ENCODE results near the gene CYB5D1.

Gene CYB5D1

DNA sequence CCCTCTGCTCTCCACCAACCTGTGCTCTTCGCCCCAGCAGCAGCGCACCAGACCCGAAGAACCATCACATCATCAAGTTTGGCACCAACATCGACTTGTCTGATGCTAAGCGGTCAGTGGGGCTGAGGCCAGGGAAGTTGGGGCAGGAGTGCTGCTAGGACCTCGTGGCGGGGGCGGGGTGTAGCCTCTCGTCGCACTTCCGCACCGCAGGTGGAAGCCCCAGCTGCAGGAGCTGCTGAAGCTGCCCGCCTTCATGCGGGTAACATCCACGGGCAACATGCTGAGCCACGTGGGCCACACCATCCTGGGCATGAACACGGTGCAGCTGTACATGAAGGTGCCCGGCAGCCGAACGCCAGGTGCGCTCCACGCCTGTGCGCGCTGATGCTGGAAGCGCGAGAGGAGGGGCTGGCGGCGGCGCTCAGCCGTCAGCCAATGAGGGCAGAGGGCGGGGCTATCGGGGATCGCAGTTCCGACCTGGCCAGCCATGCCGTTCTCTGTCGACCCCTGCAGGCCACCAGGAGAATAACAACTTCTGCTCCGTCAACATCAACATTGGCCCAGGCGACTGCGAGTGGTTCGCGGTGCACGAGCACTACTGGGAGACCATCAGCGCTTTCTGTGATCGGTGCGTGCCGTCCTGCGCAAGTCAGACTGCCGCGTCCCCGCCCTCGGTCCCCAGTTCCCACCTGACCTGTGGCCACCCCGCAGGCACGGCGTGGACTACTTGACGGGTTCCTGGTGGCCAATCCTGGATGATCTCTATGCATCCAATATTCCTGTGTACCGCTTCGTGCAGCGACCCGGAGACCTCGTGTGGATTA lies 6.2 kb upstream of the CYB5D1 start:
- Histone ChIP-seq H3K4me2 (ENCODE audit: low read length) (no peak overlapping the region), H3K4me3 (ENCODE audit: low read depth, low read length) (no peak overlapping the region), H3K14ac (ENCODE audit: low read length) (no peak overlapping the region), H4K8ac (ENCODE audit: low read depth, low read length) (no peak overlapping the region), H3K27me3 (ENCODE audit: insufficient read depth, low read length) (no peaks in the 10 kb centered on the region), H3K79me2 (ENCODE audit: control insufficient read depth, insufficient read depth, low read length, poor library complexity) (no peaks in the 10 kb centered on the region), H2BK120ac (ENCODE audit: insufficient read depth, low read length, poor library complexity) (no peak overlapping the region), H3K4me1 (ENCODE audit: control insufficient read depth in 1 of 2, insufficient read depth in 2 of 2, low read length in 2 of 2) (peaks cover 16 to 30% of the 10 kb centered on the region in 2 experiments), H2AFZ (ENCODE audit: insufficient read depth, low read length, poor library complexity) (no peak overlapping the region), H3K4ac (ENCODE audit: low read depth, low read length) (no peak overlapping the region), H4K12ac (ENCODE audit: low read depth, low read length) (no peak overlapping the region), H3K9me3 (ENCODE audit: insufficient read depth, low read depth, low read length) (peaks cover 4% of the 10 kb centered on the region), H3K18ac (ENCODE audit: low read length) (no peak overlapping the region), H2AK5ac (ENCODE audit: low read length) (no peak overlapping the region), H2BK12ac (ENCODE audit: low read length) (no peak overlapping the region), H3K9ac (ENCODE audit: low read length) (no peak overlapping the region), H3K23ac (ENCODE audit: low read length) (no peak overlapping the region), H3K27ac (ENCODE audit: low read depth, low read length) (no peak overlapping the region), H4K91ac (ENCODE audit: low read depth, low read length) (no peak overlapping the region), H3K36me3 (ENCODE audit: control insufficient read depth in 1 of 2, insufficient read depth in 2 of 2, low read length in 2 of 2) (peaks cover 69 to 76% of the 10 kb centered on the region in 2 experiments), H2BK5ac (ENCODE audit: low read depth, low read length, poor library complexity) (no peak overlapping the region), H3K79me1 (ENCODE audit: low read length) (peaks cover 8% of the 10 kb centered on the region)
- no CpG with 5 or more reads among the region's 60 CpGs for WGBS (ENCODE audit: extremely low coverage, insufficient coverage, insufficient read length)
- DNase-seq: peak; percentile 95 to 96

DNA sequence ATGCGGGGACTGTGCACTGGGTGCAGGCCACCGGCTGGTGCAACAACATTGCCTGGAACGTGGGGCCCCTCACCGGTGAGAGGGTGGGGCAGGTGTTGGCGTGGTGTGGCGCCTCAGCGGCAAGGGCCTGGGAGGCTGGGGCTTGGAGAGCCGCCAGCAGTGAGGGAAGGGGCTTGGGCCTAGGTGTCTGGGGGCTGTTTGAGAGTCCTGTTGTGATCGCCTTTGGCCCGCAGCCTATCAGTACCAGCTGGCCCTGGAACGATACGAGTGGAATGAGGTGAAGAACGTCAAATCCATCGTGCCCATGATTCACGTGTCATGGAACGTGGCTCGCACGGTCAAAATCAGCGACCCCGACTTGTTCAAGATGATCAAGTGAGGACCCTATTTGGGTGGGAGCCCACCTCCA lies 5.5 kb upstream of the CYB5D1 start:
- no CpG with 5 or more reads among the region's 20 CpGs for WGBS (ENCODE audit: extremely low coverage, insufficient coverage, insufficient read length)
- no peak overlapping the region for H2BK12ac ChIP-seq (ENCODE audit: low read length)

DNA sequence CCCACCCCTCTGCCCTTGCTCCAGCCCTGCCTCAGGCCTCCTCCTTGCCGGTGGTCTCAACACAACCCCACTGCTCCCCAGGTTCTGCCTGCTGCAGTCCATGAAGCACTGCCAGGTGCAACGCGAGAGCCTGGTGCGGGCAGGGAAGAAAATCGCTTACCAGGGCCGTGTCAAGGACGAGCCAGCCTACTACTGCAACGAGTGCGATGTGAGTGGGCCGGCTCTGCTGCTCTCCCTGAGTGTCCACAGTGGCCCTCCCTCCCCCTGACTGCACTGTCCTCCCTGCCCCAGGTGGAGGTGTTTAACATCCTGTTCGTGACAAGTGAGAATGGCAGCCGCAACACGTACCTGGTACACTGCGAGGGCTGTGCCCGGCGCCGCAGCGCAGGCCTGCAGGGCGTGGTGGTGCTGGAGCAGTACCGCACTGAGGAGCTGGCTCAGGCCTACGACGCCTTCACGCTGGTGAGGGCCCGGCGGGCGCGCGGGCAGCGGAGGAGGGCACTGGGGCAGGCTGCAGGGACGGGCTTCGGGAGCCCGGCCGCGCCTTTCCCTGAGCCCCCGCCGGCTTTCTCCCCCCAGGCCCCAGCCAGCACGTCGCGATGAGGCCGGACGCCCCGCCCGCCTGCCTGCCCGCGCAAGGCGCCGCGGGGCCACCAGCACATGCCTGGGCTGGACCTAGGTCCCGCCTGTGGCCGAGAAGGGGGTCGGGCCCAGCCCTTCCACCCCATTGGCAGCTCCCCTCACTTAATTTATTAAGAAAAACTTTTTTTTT lies 4.7 kb upstream of the CYB5D1 start:
- Histone ChIP-seq H3K4me3 (ENCODE audit: low read depth, low read length) (no peak overlapping the region), H2BK5ac (ENCODE audit: low read depth, low read length, poor library complexity) (no peak overlapping the region), H3K23ac (ENCODE audit: low read length) (no peak overlapping the region), H2BK12ac (ENCODE audit: low read length) (no peak overlapping the region), H3K27me3 (ENCODE audit: insufficient read depth, low read length) (no peaks in the 10 kb centered on the region), H3K36me3 (ENCODE audit: control insufficient read depth in 1 of 2, insufficient read depth in 2 of 2, low read length in 2 of 2) (peaks cover 57 to 63% of the 10 kb centered on the region in 2 experiments), H2BK120ac (ENCODE audit: insufficient read depth, low read length, poor library complexity) (no peak overlapping the region), H3K4me2 (ENCODE audit: low read length) (no peak overlapping the region), H4K8ac (ENCODE audit: low read depth, low read length) (no peak overlapping the region), H3K14ac (ENCODE audit: low read length) (no peak overlapping the region), H3K4ac (ENCODE audit: low read depth, low read length) (no peak overlapping the region), H3K9me3 (ENCODE audit: insufficient read depth, low read depth, low read length) (peaks cover 4% of the 10 kb centered on the region), H2AFZ (ENCODE audit: insufficient read depth, low read length, poor library complexity) (no peak overlapping the region), H4K12ac (ENCODE audit: low read depth, low read length) (no peak overlapping the region), H3K79me1 (ENCODE audit: low read length) (peaks cover 19% of the 10 kb centered on the region), H3K9ac (ENCODE audit: low read length) (no peak overlapping the region), H4K91ac (ENCODE audit: low read depth, low read length) (no peak overlapping the region), H3K27ac (ENCODE audit: low read depth, low read length) (no peak overlapping the region), H3K4me1 (ENCODE audit: control insufficient read depth in 1 of 2, insufficient read depth in 2 of 2, low read length in 2 of 2) (peaks cover 16 to 31% of the 10 kb centered on the region in 2 experiments), H2AK5ac (ENCODE audit: low read length) (no peak overlapping the region), H3K18ac (ENCODE audit: low read length) (peak overlapping the region; percentile 39), H3K79me2 (ENCODE audit: control insufficient read depth, insufficient read depth, low read length, poor library complexity) (peaks cover 2% of the 10 kb centered on the region)
- no CpG with 5 or more reads among the region's 51 CpGs for WGBS (ENCODE audit: extremely low coverage, insufficient coverage, insufficient read length)
- DNase-seq: no peak

More for the DNA sequence above, 5.5 kb upstream of the CYB5D1 start:
- Histone ChIP-seq H3K4me3 (ENCODE audit: low read depth, low read length) (no peak overlapping the region), H4K91ac (ENCODE audit: low read depth, low read length) (no peak overlapping the region), H3K36me3 (ENCODE audit: control insufficient read depth in 1 of 2, insufficient read depth in 2 of 2, low read length in 2 of 2) (peaks cover 63 to 70% of the 10 kb centered on the region in 2 experiments), H2AK5ac (ENCODE audit: low read length) (no peak overlapping the region), H3K23ac (ENCODE audit: low read length) (no peak overlapping the region), H3K9me3 (ENCODE audit: insufficient read depth, low read depth, low read length) (peaks cover 4% of the 10 kb centered on the region), H3K79me2 (ENCODE audit: control insufficient read depth, insufficient read depth, low read length, poor library complexity) (peaks cover 1% of the 10 kb centered on the region), H2BK120ac (ENCODE audit: insufficient read depth, low read length, poor library complexity) (no peak overlapping the region), H3K79me1 (ENCODE audit: low read length) (peaks cover 12% of the 10 kb centered on the region), H3K4ac (ENCODE audit: low read depth, low read length) (no peak overlapping the region), H4K8ac (ENCODE audit: low read depth, low read length) (no peak overlapping the region), H2BK5ac (ENCODE audit: low read depth, low read length, poor library complexity) (no peak overlapping the region), H3K18ac (ENCODE audit: low read length) (no peak overlapping the region), H3K14ac (ENCODE audit: low read length) (no peak overlapping the region), H3K27me3 (ENCODE audit: insufficient read depth, low read length) (no peaks in the 10 kb centered on the region), H3K9ac (ENCODE audit: low read length) (no peak overlapping the region), H3K4me2 (ENCODE audit: low read length) (no peak overlapping the region), H4K12ac (ENCODE audit: low read depth, low read length) (no peak overlapping the region), H3K4me1 (ENCODE audit: control insufficient read depth in 1 of 2, insufficient read depth in 2 of 2, low read length in 2 of 2) (peaks cover 16 to 30% of the 10 kb centered on the region in 2 experiments), H2AFZ (ENCODE audit: insufficient read depth, low read length, poor library complexity) (no peak overlapping the region), H3K27ac (ENCODE audit: low read depth, low read length) (no peak overlapping the region)
- no peak for DNase-seq

DNA sequence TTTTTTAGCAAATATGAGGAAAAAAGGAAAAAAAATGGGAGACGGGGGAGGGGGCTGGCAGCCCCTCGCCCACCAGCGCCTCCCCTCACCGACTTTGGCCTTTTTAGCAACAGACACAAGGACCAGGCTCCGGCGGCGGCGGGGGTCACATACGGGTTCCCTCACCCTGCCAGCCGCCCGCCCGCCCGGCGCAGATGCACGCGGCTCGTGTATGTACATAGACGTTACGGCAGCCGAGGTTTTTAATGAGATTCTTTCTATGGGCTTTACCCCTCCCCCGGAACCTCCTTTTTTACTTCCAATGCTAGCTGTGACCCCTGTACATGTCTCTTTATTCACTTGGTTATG lies 4.1 kb upstream of the CYB5D1 start:
- Histone ChIP-seq H3K27ac (ENCODE audit: low read depth, low read length) (no peak overlapping the region), H3K9me3 (ENCODE audit: insufficient read depth, low read depth, low read length) (peaks cover 4% of the 10 kb centered on the region), H3K14ac (ENCODE audit: low read length) (no peak overlapping the region), H2BK120ac (ENCODE audit: insufficient read depth, low read length, poor library complexity) (no peak overlapping the region), H3K4me3 (ENCODE audit: low read depth, low read length) (no peak overlapping the region), H3K27me3 (ENCODE audit: insufficient read depth, low read length) (no peaks in the 10 kb centered on the region), H3K23ac (ENCODE audit: low read length) (no peak overlapping the region), H3K4me2 (ENCODE audit: low read length) (no peak overlapping the region), H4K8ac (ENCODE audit: low read depth, low read length) (no peak overlapping the region), H3K79me1 (ENCODE audit: low read length) (peaks cover 19% of the 10 kb centered on the region), H3K36me3 (ENCODE audit: control insufficient read depth in 1 of 2, insufficient read depth in 2 of 2, low read length in 2 of 2) (peaks cover 51 to 58% of the 10 kb centered on the region in 2 experiments), H3K9ac (ENCODE audit: low read length) (no peak overlapping the region), H3K79me2 (ENCODE audit: control insufficient read depth, insufficient read depth, low read length, poor library complexity) (peaks cover 2% of the 10 kb centered on the region), H2AFZ (ENCODE audit: insufficient read depth, low read length, poor library complexity) (no peak overlapping the region), H2BK5ac (ENCODE audit: low read depth, low read length, poor library complexity) (no peak overlapping the region), H3K4ac (ENCODE audit: low read depth, low read length) (no peak overlapping the region), H2AK5ac (ENCODE audit: low read length) (no peak overlapping the region), H3K4me1 (ENCODE audit: control insufficient read depth in 1 of 2, insufficient read depth in 2 of 2, low read length in 2 of 2) (peaks cover 18 to 36% of the 10 kb centered on the region in 2 experiments), H2BK12ac (ENCODE audit: low read length) (no peak overlapping the region), H4K12ac (ENCODE audit: low read depth, low read length) (no peak overlapping the region), H3K18ac (ENCODE audit: low read length) (no peak overlapping the region), H4K91ac (ENCODE audit: low read depth, low read length) (no peak overlapping the region)
- no peak for DNase-seq
- no CpG with 5 or more reads among the region's 21 CpGs for WGBS (ENCODE audit: extremely low coverage, insufficient coverage, insufficient read length)

Data from trophoblast cell (in vitro differentiated cells and primary cell).